Activated T-helper 2 cell treated with anti-CD3 and anti-CD28 coated beads, Interferon-gamma antibody, Interleukin-2, Interleukin-4, amounts not matched to agents 10 μg/mL and 5 μg/mL and 100 μg/mL, durations not matched to agents 14 hours and 24 hours and 36 hours (primary cell): ENCODE measurements around the gene GOLGA6L22. TPM values are rescaled to one million over a fixed set of nuclear protein-coding genes. Genes with fewer than 3 reads are reported as not detected.
"Not testable (repeated sequence)": the region's sequence is repeated elsewhere in the genome, so short reads cannot be mapped to it uniquely, and the experiment has no call there.

Source experiments
- DNase-seq: peaks from one replicate; pipeline ENCODE4 v3.0.0; 2021; ENCODE audit warnings: low spot score
- H3K27ac Mint-ChIP-seq: one replicate; pipeline ENCODE4 v1.8.0; 2021; ENCODE audit warnings: mixed read lengths
- H3K27me3 Mint-ChIP-seq: one replicate; pipeline ENCODE4 v1.8.0; 2021; ENCODE audit warnings: low read depth, mixed read lengths
- H3K36me3 Mint-ChIP-seq: one replicate; pipeline ENCODE4 v1.8.0; 2021; ENCODE audit warnings: low read depth, mixed read lengths
- H3K4me1 Mint-ChIP-seq: one replicate; pipeline ENCODE4 v1.8.0; 2021; ENCODE audit warnings: low read depth, mixed read lengths
- H3K4me3 Mint-ChIP-seq: one replicate; pipeline ENCODE4 v1.8.0; 2021; ENCODE audit warnings: low read depth, mild to moderate bottlenecking, moderate library complexity, mixed read lengths
- H3K9me3 Mint-ChIP-seq: one replicate; pipeline ENCODE4 v1.8.0; 2021; ENCODE audit warnings: mixed read lengths
- intact Hi-C: fragments of 100-400 bp; cut with micrococcal nuclease; formaldehyde crosslinking; loops from one replicate; pipeline ENCODE4 v1.15.1; 2023
- total RNA-seq: library from RNA; stranded (reverse); gene quantifications from 2 replicates; pipeline ENCODE4 v1.2.3, GENCODE V29; 2022

The GOLGA6L22 gene
- total RNA-seq, 1 donor from 2014 or later = not detected

GRCh38 chr15:22506959-22507358, 48.3 kb downstream of the GOLGA6L22 start:
- intact Hi-C loops = not testable (repeated sequence)

GRCh38 chr15:22516140-22516539, 57.4 kb downstream of the GOLGA6L22 start:
- H3K9me3 Mint-ChIP-seq, H3K27ac Mint-ChIP-seq, H3K4me3 Mint-ChIP-seq, DNase-seq, intact Hi-C loops, H3K27me3 Mint-ChIP-seq, H3K4me1 Mint-ChIP-seq, H3K36me3 Mint-ChIP-seq: not testable (repeated sequence)

More at GRCh38 chr15:22506959-22507358, 48.3 kb downstream of the GOLGA6L22 start:
- not testable (repeated sequence) for DNase-seq, H3K4me1 Mint-ChIP-seq, H3K36me3 Mint-ChIP-seq, H3K27ac Mint-ChIP-seq, H3K9me3 Mint-ChIP-seq, H3K27me3 Mint-ChIP-seq, H3K4me3 Mint-ChIP-seq
